Smooth muscle cell (in vitro differentiated cells): Measurements from ENCODE around the gene ANGPT4. TPM values are rescaled to one million over a fixed set of nuclear protein-coding genes. Genes with fewer than 3 reads are reported as not detected.

Source experiments
- DNase-seq: peaks from one replicate; lab custom pipeline; 2025; ENCODE audit not compliant: unreplicated experiment; lab: John Stamatoyannopoulos, UW
- H2AFZ ChIP-seq: fragments of 200-600 bp; sonication (generic); 2 replicates; pipeline ENCODE4 v1.6.0; 2016; ENCODE audit warnings: antibody characterized with exemption, low read depth, mild to moderate bottlenecking
- H3F3A ChIP-seq: fragments of 200-600 bp; sonication (generic); 2 replicates; pipeline ENCODE4 v1.6.0; 2017; ENCODE audit warnings: antibody characterized with exemption, low read depth
- H3K27ac ChIP-seq: fragments of 200-600 bp; sonication (generic); 2 replicates; pipeline ENCODE4 v1.5.1; 2016; ENCODE audit warnings: low read depth, mild to moderate bottlenecking
- H3K27me3 ChIP-seq: fragments of 200-600 bp; sonication (generic); 2 replicates; pipeline ENCODE4 v1.6.1; 2016; ENCODE audit warnings: low read depth, mild to moderate bottlenecking
- H3K36me3 ChIP-seq: fragments of 200-600 bp; sonication (generic); 2 replicates; pipeline ENCODE4 v1.5.1; 2016; ENCODE audit warnings: low read depth
- H3K4me1 ChIP-seq: fragments of 200-600 bp; sonication (generic); 2 replicates; pipeline ENCODE4 v1.5.1; 2016; ENCODE audit warnings: low read depth
- H3K4me2 ChIP-seq: fragments of 200-600 bp; sonication (generic); 2 replicates; pipeline ENCODE4 v1.6.0; 2016; ENCODE audit warnings: mild to moderate bottlenecking
- H3K4me3 ChIP-seq: fragments of 200-600 bp; sonication (generic); 2 replicates; pipeline ENCODE4 v1.5.1; 2016; ENCODE audit warnings: mild to moderate bottlenecking
- H3K79me2 ChIP-seq: fragments of 200-600 bp; sonication (generic); 2 replicates; pipeline ENCODE4 v1.6.0; 2016; ENCODE audit warnings: low read depth, mild to moderate bottlenecking
- H3K9ac ChIP-seq: fragments of 200-600 bp; sonication (generic); 2 replicates; pipeline ENCODE4 v1.6.0; 2016; ENCODE audit warnings: low read depth
- H3K9me3 ChIP-seq: fragments of 200-600 bp; sonication (generic); replicated peaks from 2 replicates; pipeline ENCODE4 v1.5.1; 2016; ENCODE audit warnings: low read depth
- H4K20me1 ChIP-seq: fragments of 200-600 bp; sonication (generic); 2 replicates; pipeline ENCODE4 v1.6.0; 2016; ENCODE audit warnings: low read depth
- WGBS: methylation state at CpG from one replicate; pipeline ENCODE4 v1.1.7; 2016; ENCODE audit warnings: low lambda C conversion rate; 5-methylcytosine and 5-hydroxymethylcytosine counted together
- polyA plus RNA-seq: library from polyadenylated mRNA; unstranded; fragments of >200 nt; fragmentation: Nextera tagmentation; extraction: Ambion mirVana; gene quantifications from 2 replicates; pipeline ENCODE4 v1.2.1, GENCODE V29; 2016
- total RNA-seq: library from RNA; depleted of rRNA; stranded (reverse); fragments of >200 nt; gene quantifications from 2 replicates; pipeline ENCODE4 v1.2.3, GENCODE V29; 2014
- TF ChIP-seq, protein P1 (sequence below): fragments of 200-600 bp; sonication (generic); IDR thresholded peaks from 2 replicates; pipeline ENCODE4 v1.5.1; 2017; ENCODE audit warnings: borderline replicate concordance, mild to moderate bottlenecking, antibody characterized with exemption; ENCODE audit not compliant: insufficient read depth, poor library complexity, severe bottlenecking

ANGPT4 gene
- total and polyA plus RNA-seq, 2 experiments from 2014 or later = 0.39 TPM; not detected in 1

DNA sequence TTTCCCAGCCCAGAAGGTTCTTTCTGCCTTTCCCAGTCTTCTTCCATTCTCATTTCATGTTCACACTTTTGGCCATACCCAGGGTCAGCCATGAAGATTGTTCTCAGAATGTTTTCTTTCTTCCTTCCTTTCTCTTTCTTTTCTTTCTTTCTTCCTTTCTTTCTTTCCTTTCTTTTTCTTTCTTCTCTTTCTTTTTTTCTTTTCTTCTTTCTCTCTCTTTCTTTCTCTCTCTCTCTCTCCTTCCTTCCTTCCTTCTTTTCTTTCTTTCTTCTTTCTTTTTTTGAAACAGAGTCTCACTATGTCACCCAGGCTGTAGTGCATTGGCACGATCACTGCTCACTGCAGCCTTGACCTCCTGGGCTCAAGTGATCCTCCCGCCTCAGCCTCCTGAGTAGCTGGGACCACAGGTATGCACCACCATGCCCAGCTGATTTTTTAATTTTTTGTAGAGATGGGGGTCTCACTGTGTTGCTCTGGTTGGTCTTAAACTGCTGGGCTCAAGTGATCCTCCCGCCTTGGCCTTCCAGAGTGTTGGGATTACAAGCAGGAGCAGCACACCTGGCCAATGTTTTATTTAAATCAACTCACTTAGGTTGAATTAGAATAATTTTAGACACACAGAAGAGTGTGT, 95.7 kb downstream of the ANGPT4 start:
- H3K4me1 ChIP-seq = no peaks in the 10 kb centered on the region
- H3K4me3 ChIP-seq = no peak overlapping the region
- H3K4me2 ChIP-seq = no peak overlapping the region
- H3K27me3 ChIP-seq = no peaks in the 10 kb centered on the region
- no peak overlapping the region for H2AFZ ChIP-seq
- TF ChIP-seq, protein P1, sequence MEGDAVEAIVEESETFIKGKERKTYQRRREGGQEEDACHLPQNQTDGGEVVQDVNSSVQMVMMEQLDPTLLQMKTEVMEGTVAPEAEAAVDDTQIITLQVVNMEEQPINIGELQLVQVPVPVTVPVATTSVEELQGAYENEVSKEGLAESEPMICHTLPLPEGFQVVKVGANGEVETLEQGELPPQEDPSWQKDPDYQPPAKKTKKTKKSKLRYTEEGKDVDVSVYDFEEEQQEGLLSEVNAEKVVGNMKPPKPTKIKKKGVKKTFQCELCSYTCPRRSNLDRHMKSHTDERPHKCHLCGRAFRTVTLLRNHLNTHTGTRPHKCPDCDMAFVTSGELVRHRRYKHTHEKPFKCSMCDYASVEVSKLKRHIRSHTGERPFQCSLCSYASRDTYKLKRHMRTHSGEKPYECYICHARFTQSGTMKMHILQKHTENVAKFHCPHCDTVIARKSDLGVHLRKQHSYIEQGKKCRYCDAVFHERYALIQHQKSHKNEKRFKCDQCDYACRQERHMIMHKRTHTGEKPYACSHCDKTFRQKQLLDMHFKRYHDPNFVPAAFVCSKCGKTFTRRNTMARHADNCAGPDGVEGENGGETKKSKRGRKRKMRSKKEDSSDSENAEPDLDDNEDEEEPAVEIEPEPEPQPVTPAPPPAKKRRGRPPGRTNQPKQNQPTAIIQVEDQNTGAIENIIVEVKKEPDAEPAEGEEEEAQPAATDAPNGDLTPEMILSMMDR = no peak
- no peak for DNase-seq
- no peaks in the 10 kb centered on the region for H3K79me2 ChIP-seq
- no peaks in the 10 kb centered on the region for H3F3A ChIP-seq
- no peaks in the 10 kb centered on the region for H3K9me3 ChIP-seq
- H3K9ac ChIP-seq = no peak overlapping the region
- H3K36me3 ChIP-seq = no peaks in the 10 kb centered on the region
- WGBS = 88% methylated on average over 3 of the region's 3 CpGs
- H4K20me1 ChIP-seq = no peaks in the 10 kb centered on the region
- no peak overlapping the region for H3K27ac ChIP-seq

Other genes with a start within 250 kb of the ANGPT4 start
- gene SCRT2, start 240.5 kb downstream of the ANGPT4 start, total RNA-seq = not detected in 2 replicates
- gene SCRT2, start 240.5 kb downstream of the ANGPT4 start, polyA plus RNA-seq = not detected in 2 replicates
- gene SLC52A3, start 147.8 kb downstream of the ANGPT4 start, total RNA-seq = 0.09 and 0.36 TPM in 2 replicates
- gene SLC52A3, start 147.8 kb downstream of the ANGPT4 start, polyA plus RNA-seq = 0.37 TPM in 1 of 2 replicates, not detected in the other
- gene FAM110A, start 82.6 kb downstream of the ANGPT4 start, total RNA-seq = 2.9 and 5.3 TPM in 2 replicates
- 5.6 and 8.7 TPM in 2 replicates for gene FAM110A, start 82.6 kb downstream of the ANGPT4 start, polyA plus RNA-seq
- gene RSPO4, start 86.0 kb upstream of the ANGPT4 start, total RNA-seq = 0.22 and 1.3 TPM in 2 replicates
- gene RSPO4, start 86.0 kb upstream of the ANGPT4 start, polyA plus RNA-seq = 5.0 and 7.5 TPM in 2 replicates
- 110 and 246 TPM in 2 replicates for gene PSMF1, start 202.3 kb upstream of the ANGPT4 start, total RNA-seq
- gene PSMF1, start 202.3 kb upstream of the ANGPT4 start, polyA plus RNA-seq = 120 and 148 TPM in 2 replicates